ENCODE measurements around the gene TSSK2.

DNA sequence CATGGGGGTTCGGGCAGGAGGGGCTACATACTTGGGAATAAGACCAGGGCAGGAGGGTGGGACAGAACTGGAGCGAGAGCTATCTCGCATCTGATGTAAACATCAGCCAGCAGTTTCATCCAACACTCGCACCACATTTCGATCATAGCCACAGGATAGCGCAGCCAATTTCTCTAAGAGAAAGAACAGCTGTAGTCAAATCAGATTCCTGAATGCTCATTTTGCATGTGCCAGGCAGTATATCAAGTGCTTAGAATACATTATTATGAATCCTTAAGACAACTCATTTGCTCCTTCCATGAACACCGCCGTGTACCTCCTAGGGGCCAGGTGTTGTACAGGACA lies 23.4 kb upstream of the TSSK2 start:
- no peak for TF ChIP-seq EZH2phosphoT487 (IDR thresholded peaks at IDR 0.05; ENCODE audit: low read depth, severe bottlenecking, unreplicated experiment)
- TF ChIP-seq, protein P1, sequence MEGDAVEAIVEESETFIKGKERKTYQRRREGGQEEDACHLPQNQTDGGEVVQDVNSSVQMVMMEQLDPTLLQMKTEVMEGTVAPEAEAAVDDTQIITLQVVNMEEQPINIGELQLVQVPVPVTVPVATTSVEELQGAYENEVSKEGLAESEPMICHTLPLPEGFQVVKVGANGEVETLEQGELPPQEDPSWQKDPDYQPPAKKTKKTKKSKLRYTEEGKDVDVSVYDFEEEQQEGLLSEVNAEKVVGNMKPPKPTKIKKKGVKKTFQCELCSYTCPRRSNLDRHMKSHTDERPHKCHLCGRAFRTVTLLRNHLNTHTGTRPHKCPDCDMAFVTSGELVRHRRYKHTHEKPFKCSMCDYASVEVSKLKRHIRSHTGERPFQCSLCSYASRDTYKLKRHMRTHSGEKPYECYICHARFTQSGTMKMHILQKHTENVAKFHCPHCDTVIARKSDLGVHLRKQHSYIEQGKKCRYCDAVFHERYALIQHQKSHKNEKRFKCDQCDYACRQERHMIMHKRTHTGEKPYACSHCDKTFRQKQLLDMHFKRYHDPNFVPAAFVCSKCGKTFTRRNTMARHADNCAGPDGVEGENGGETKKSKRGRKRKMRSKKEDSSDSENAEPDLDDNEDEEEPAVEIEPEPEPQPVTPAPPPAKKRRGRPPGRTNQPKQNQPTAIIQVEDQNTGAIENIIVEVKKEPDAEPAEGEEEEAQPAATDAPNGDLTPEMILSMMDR (IDR thresholded peaks at IDR 0.05; ENCODE audit: poor library complexity): no peak

Data from hepatocyte (in vitro differentiated cells).